ENCODE results near the gene ABI1. TPM values are rescaled to one million over a fixed set of nuclear protein-coding genes. Genes with fewer than 3 reads are reported as not detected.

Gene ABI1
- total and polyA plus RNA-seq, 2 donors (not counting 3 experiments of a cell fraction or from before 2014, with no cell fraction given), result 58.8 to 59.1 TPM

DNA sequence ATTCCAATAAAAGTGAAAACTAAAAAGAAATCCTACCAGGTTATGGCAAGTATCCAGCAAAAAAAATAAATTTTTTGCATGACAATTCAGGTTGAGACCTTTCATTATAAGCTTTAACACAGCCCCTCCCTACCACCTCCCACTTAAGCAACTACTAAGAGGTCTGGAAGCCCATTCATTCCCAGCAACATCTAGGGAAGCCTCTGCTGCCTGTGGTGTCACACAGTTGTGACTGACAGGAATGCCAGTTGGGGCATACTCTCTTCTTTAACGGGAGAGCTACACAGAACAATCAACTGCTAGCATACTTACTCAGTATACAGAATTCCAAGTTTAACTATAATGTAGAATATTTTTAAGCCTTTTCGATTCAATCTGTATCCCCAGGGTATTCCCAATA, 27.8 kb downstream of the ABI1 start:
- dilution Hi-C loops (cut with MboI; ENCODE audit: extremely low pct_ligation_motif_present, low sequenced_read_pairs), result no loop called here
- FAIRE-seq (no peak), DNase-seq (ENCODE audit: low read depth, low spot score) (no peak)
- H3K4me1 ChIP-seq (ENCODE audit: control insufficient read depth, extremely low read depth, insufficient read depth, low read length), result no peaks in the 10 kb centered on the region
- TF ChIP-seq EZH2 (IDR thresholded peaks at IDR 0.05; ENCODE audit: borderline replicate concordance, low read depth, low read length, severe bottlenecking) (no peak), FOS (IDR thresholded peaks at IDR 0.05; ENCODE audit: borderline replicate concordance, insufficient read depth, low read length) (no peak), POLR2A (IDR thresholded peaks at IDR 0.05; ENCODE audit: low read depth, low read length) (no peak), GATA2 (IDR thresholded peaks at IDR 0.05; ENCODE audit: insufficient read depth, insufficient read length, low read depth, low read length) (no peak), JUN (IDR thresholded peaks at IDR 0.05; ENCODE audit: borderline replicate concordance, insufficient read depth, insufficient read length, low read depth) (no peak), POLR2AphosphoS5 (IDR thresholded peaks at IDR 0.05; ENCODE audit: insufficient read depth, low read depth, low read length) (no peak)
- TF ChIP-seq, protein P1, sequence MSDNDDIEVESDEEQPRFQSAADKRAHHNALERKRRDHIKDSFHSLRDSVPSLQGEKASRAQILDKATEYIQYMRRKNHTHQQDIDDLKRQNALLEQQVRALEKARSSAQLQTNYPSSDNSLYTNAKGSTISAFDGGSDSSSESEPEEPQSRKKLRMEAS (IDR thresholded peaks at IDR 0.05; ENCODE audit: insufficient read depth, insufficient read length), result no peak
- H3K9me3 ChIP-seq (replicated peaks; ENCODE audit: control insufficient read depth, insufficient read depth, low read length), result no peaks in the 10 kb centered on the region
- H3K27me3 ChIP-seq (ENCODE audit: control insufficient read depth in 2 of 2, insufficient read depth in 2 of 2, low read length in 2 of 2), result no peaks in the 10 kb centered on the region
- H3K4me3 ChIP-seq (replicated peaks in 1 of 3; ENCODE audit: insufficient read depth in 1 of 3, low read depth in 1 of 3, low read length in 3 of 3), result no peak overlapping the region
- intact Hi-C loops (cut with micrococcal nuclease), result no loop called here
- H4K20me1 ChIP-seq (replicated peaks; ENCODE audit: control insufficient read depth, extremely low read depth, insufficient read depth, low read length), result no peaks in the 10 kb centered on the region
- ChIA-PET CTCF (interaction anchor here (2.6 kb wide), 1 partner anchor 107 kb away, joined by 5 read pairs; no protein-coding TSS in a partner anchor), POLR2A (no interaction called here)
- H3K79me2 ChIP-seq (ENCODE audit: control insufficient read depth, insufficient read depth, low read length), result peaks cover 66% of the 10 kb centered on the region
- BruUV-seq (replicated peaks), result no TSS peak
- no peak overlapping the region for H3K27ac ChIP-seq (ENCODE audit: insufficient read depth, low read depth, low read length)
- H2AFZ ChIP-seq (ENCODE audit: low read depth, low read length), result no peak overlapping the region
- H3K4me2 ChIP-seq (ENCODE audit: insufficient read depth, low read length), result no peak overlapping the region
- H3K9me1 ChIP-seq (replicated peaks; ENCODE audit: control insufficient read depth, extremely low read depth, insufficient read depth, low read length), result no peaks in the 10 kb centered on the region
- no peaks in the 10 kb centered on the region for H3K36me3 ChIP-seq (ENCODE audit: control insufficient read depth in 2 of 2, extremely low read depth in 1 of 2, insufficient read depth in 2 of 2, low read length in 2 of 2)
- H3K9ac ChIP-seq (replicated peaks; ENCODE audit: extremely low read depth, insufficient read depth, low read length), result no peak overlapping the region

DNA sequence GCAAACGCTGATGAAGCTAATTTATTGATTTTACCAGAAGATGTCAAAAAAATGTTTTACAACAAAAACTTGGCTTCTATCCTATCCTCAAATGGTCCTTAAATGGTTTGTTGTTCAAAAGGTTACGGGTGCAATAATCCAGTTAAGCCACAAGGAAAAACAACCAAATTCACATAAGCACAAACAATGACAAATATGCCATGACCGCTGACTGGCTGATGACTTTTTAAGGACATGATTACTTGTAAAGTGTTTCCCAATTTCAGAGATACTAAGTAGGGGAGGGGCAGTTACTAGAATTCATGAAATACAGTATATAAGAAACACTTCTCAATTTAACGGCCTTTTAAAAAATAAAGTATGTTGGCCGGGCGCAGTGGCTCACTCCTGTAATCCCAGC, 28.8 kb downstream of the ABI1 start:
- dilution Hi-C loops (cut with MboI; ENCODE audit: extremely low pct_ligation_motif_present, low sequenced_read_pairs), result no loop called here
- H3K79me2 ChIP-seq (ENCODE audit: control insufficient read depth, insufficient read depth, low read length), result peaks cover 62% of the 10 kb centered on the region
- no peak overlapping the region for H3K4me3 ChIP-seq (replicated peaks in 1 of 3; ENCODE audit: insufficient read depth in 1 of 3, low read depth in 1 of 3, low read length in 3 of 3)
- no peaks in the 10 kb centered on the region for H3K36me3 ChIP-seq (ENCODE audit: control insufficient read depth in 2 of 2, extremely low read depth in 1 of 2, insufficient read depth in 2 of 2, low read length in 2 of 2)
- H3K9me3 ChIP-seq (replicated peaks; ENCODE audit: control insufficient read depth, insufficient read depth, low read length), result no peaks in the 10 kb centered on the region
- CTCF ChIA-PET, result interaction anchor here (2.6 kb wide), 1 partner anchor 106 kb away, joined by 5 read pairs; no protein-coding TSS in a partner anchor
- H3K27ac ChIP-seq (ENCODE audit: insufficient read depth, low read depth, low read length), result no peak overlapping the region
- DNase-seq (ENCODE audit: low read depth, low spot score), result no peak
- intact Hi-C loops (cut with micrococcal nuclease), result no loop called here
- POLR2A ChIA-PET, result no interaction called here
- no peaks in the 10 kb centered on the region for H3K9me1 ChIP-seq (replicated peaks; ENCODE audit: control insufficient read depth, extremely low read depth, insufficient read depth, low read length)
- no peaks in the 10 kb centered on the region for H3K4me1 ChIP-seq (ENCODE audit: control insufficient read depth, extremely low read depth, insufficient read depth, low read length)
- no peak for FAIRE-seq
- H3K9ac ChIP-seq (replicated peaks; ENCODE audit: extremely low read depth, insufficient read depth, low read length), result no peak overlapping the region
- TF ChIP-seq EZH2 (IDR thresholded peaks at IDR 0.05; ENCODE audit: borderline replicate concordance, low read depth, low read length, severe bottlenecking) (no peak), GATA2 (IDR thresholded peaks at IDR 0.05; ENCODE audit: insufficient read depth, insufficient read length, low read depth, low read length) (no peak), POLR2AphosphoS5 (IDR thresholded peaks at IDR 0.05; ENCODE audit: insufficient read depth, low read depth, low read length) (no peak), MYC (IDR thresholded peaks at IDR 0.05; ENCODE audit: low read depth, low read length) (no peak), JUN (IDR thresholded peaks at IDR 0.05; ENCODE audit: borderline replicate concordance, insufficient read depth, insufficient read length, low read depth) (no peak), POLR2A (IDR thresholded peaks at IDR 0.05; ENCODE audit: low read depth, low read length) (no peak), FOS (IDR thresholded peaks at IDR 0.05; ENCODE audit: borderline replicate concordance, insufficient read depth, low read length) (no peak)
- TF ChIP-seq, protein P2, sequence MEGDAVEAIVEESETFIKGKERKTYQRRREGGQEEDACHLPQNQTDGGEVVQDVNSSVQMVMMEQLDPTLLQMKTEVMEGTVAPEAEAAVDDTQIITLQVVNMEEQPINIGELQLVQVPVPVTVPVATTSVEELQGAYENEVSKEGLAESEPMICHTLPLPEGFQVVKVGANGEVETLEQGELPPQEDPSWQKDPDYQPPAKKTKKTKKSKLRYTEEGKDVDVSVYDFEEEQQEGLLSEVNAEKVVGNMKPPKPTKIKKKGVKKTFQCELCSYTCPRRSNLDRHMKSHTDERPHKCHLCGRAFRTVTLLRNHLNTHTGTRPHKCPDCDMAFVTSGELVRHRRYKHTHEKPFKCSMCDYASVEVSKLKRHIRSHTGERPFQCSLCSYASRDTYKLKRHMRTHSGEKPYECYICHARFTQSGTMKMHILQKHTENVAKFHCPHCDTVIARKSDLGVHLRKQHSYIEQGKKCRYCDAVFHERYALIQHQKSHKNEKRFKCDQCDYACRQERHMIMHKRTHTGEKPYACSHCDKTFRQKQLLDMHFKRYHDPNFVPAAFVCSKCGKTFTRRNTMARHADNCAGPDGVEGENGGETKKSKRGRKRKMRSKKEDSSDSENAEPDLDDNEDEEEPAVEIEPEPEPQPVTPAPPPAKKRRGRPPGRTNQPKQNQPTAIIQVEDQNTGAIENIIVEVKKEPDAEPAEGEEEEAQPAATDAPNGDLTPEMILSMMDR (IDR thresholded peaks at IDR 0.05; ENCODE audit: extremely low read depth in 1 of 2, insufficient read depth in 1 of 2, low read depth in 1 of 2, low read length in 2 of 2), result no peak
- TF ChIP-seq, protein P1 (IDR thresholded peaks at IDR 0.05; ENCODE audit: insufficient read depth, insufficient read length), result no peak
- no peaks in the 10 kb centered on the region for H4K20me1 ChIP-seq (replicated peaks; ENCODE audit: control insufficient read depth, extremely low read depth, insufficient read depth, low read length)
- no peak overlapping the region for H3K4me2 ChIP-seq (ENCODE audit: insufficient read depth, low read length)
- H2AFZ ChIP-seq (ENCODE audit: low read depth, low read length), result no peak overlapping the region
- BruUV-seq (replicated peaks), result no TSS peak
- no peaks in the 10 kb centered on the region for H3K27me3 ChIP-seq (ENCODE audit: control insufficient read depth in 2 of 2, insufficient read depth in 2 of 2, low read length in 2 of 2)
